Measurements from ENCODE around the gene CYTH3.
"Not testable (repeated sequence)": the region's sequence is repeated elsewhere in the genome, so short reads cannot be mapped to it uniquely, and the experiment has no call there.

The CYTH3 gene

GRCh38 chr7:6151527-6151926 is 120.9 kb downstream of the CYTH3 start:
- DNase-seq (ENCODE audit: low read depth), result not testable (repeated sequence)

- no peak for DNase-seq (ENCODE audit: low read depth)
Measured at GRCh38 chr7:6149996-6150395, 122.4 kb downstream of the CYTH3 start.

GRCh38 chr7:6148724-6149360 is 123.6 kb downstream of the CYTH3 start:
- no peak for DNase-seq (ENCODE audit: low read depth)

- DNase-seq (ENCODE audit: low read depth), result no peak
Measured at GRCh38 chr7:6147627-6148026, 124.8 kb downstream of the CYTH3 start.

- DNase-seq (ENCODE audit: low read depth), result no peak
Measured at GRCh38 chr7:6146666-6147065, 125.8 kb downstream of the CYTH3 start.

GRCh38 chr7:6143997-6144396 is 128.4 kb downstream of the CYTH3 start:
- no peak for DNase-seq (ENCODE audit: low read depth)

- DNase-seq (ENCODE audit: low read depth), result no peak
Measured at GRCh38 chr7:6142871-6143380, 129.5 kb downstream of the CYTH3 start.

- no peak for DNase-seq (ENCODE audit: low read depth)
Measured at GRCh38 chr7:6139189-6139996, 133.0 kb downstream of the CYTH3 start.

- no peak for DNase-seq (ENCODE audit: low read depth)
Measured at GRCh38 chr7:6136475-6136874, 135.9 kb downstream of the CYTH3 start.

- no peak for DNase-seq (ENCODE audit: low read depth)
Measured at GRCh38 chr7:6133249-6133648, 139.2 kb downstream of the CYTH3 start.

GRCh38 chr7:6130007-6130587 is 142.3 kb downstream of the CYTH3 start:
- no peak for DNase-seq (ENCODE audit: low read depth)

- no peak for DNase-seq (ENCODE audit: low read depth)
Measured at GRCh38 chr7:6128205-6128604, 144.2 kb downstream of the CYTH3 start.

- DNase-seq (ENCODE audit: low read depth), result no peak
Measured at GRCh38 chr7:6127110-6127490, 145.3 kb downstream of the CYTH3 start.

- DNase-seq (ENCODE audit: low read depth), result no peak
Measured at GRCh38 chr7:6123843-6124242, 148.6 kb downstream of the CYTH3 start.

GRCh38 chr7:6121141-6121540 is 151.3 kb downstream of the CYTH3 start:
- DNase-seq (ENCODE audit: low read depth), result no peak

GRCh38 chr7:6117533-6117932 is 154.9 kb downstream of the CYTH3 start:
- no peak for DNase-seq (ENCODE audit: low read depth)

GRCh38 chr7:6116211-6116610 is 156.2 kb downstream of the CYTH3 start:
- DNase-seq (ENCODE audit: low read depth), result no peak

Measured in stromal cell of bone marrow (primary cell).